Endometrium (tissue), 2 donors: ENCODE data around the gene NKAIN2.
"Not testable (repeated sequence)": the region's sequence is repeated elsewhere in the genome, so short reads cannot be mapped to it uniquely, and the experiment has no call there.

ENCODE experiments used
- FAIRE-seq: peaks from 2 replicates; lab custom pipeline; 2012; peaks lifted over from hg19 to GRCh38; lab: Jason Lieb, UNC
- donor health status: control.
- donor health status: control.

The NKAIN2 gene

GRCh38 chr6:124688369-124688768 is 884.7 kb downstream of the NKAIN2 start:
- FAIRE-seq: no peak

- no peak for FAIRE-seq
These were observed 890.6 kb downstream of the NKAIN2 start for GRCh38 chr6:124694139-124694705.

GRCh38 chr6:124699038-124699437 is 895.4 kb downstream of the NKAIN2 start:
- no peak for FAIRE-seq

DNA sequence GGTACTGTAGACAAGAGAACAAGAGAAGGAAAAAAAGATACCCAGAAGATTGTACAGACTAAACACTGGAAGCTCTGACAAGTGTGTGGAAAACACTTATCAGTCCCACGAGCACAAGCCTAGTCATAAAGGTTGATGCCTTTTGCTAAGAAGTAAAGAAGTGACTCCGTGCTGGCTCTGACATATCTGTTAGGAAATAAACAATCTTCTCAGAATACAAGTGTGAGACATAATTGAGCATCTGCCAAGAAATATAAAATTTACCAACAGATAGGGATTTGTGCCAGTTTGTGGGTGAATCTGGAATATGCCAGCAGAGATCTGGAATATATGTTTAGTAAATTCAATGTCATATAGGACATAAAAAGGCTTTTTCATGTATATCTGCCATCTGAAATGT is 899.9 kb downstream of the NKAIN2 start:
- FAIRE-seq: no peak

GRCh38 chr6:124712532-124712931 is 908.9 kb downstream of the NKAIN2 start:
- FAIRE-seq: not testable (repeated sequence)

- FAIRE-seq: no peak
These were observed 911.1 kb downstream of the NKAIN2 start for GRCh38 chr6:124714728-124715127.

DNA sequence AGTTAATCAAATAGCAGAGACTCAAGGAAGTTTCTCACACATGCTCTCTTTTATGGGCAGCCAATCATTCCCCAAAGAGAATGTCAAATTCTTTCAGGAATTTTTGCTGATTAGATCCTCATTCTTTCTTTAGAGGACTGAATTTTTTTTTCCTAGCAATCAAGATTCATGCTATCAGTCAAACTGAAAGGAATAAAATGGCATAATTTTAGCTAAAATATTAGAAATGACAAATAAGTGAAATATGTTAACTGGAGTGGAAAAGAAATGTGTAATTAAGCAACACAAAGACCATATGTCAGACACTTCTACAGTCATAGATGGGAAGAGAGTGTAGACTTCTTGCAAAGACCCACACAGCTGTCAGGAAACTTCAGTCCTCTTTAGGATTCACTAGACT is 916.2 kb downstream of the NKAIN2 start:
- FAIRE-seq: no peak

GRCh38 chr6:124721331-124721730 is 917.7 kb downstream of the NKAIN2 start:
- FAIRE-seq: no peak

DNA sequence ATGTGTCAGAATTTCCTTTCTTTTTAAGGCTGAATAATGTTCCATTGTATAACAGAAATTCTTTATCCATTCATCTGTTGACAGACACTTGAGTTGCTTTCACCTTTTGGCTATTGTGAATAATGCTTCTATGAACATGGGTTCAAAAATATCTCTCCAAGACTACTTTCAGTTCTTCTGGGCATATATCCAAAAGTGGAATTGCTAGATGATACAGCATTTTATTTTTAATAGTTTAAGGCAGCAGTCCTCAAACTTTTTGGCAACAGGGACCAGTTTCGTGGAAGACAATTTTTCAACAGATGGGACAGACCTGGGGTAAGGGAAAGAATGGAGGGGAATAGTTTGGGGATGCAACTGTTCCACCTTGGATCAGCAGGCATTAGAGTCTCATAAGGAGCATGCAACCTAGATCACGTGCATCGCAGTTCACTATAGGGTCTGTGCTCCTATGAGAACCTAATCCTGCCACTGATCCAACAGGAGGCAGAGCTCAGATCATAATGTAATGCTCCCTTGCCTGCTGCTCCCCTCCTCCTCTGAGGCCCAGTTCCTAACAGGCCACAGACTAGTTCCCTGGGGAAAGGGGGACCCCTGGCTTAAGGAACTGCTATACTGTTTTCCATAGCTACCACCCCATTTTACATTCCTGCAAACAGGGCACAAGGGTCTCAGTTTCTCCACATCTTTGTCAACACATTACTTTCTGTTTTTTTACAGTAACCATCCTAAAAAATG is 918.6 kb downstream of the NKAIN2 start:
- no peak for FAIRE-seq

DNA sequence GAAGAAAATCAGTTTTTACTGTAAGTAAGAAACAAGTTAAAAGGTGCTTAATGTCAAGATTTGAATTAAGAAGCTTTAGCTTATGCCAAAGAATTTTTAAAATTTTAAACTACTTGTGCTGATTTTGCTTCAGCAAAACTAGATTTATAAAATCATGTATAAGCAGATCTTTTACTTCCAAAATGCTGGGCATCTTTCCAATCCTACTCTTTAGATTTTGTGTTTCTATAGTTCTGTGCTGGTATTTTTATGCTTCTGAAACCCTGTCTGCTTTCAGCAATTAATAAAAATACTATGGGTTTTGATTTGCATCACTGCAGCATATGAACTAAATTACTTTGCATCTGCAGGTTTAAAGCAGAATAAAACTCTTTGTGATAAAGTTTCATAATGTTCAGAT is 920.0 kb downstream of the NKAIN2 start:
- FAIRE-seq: no peak

GRCh38 chr6:124737804-124738203 is 934.1 kb downstream of the NKAIN2 start:
- FAIRE-seq: not testable (repeated sequence)

DNA sequence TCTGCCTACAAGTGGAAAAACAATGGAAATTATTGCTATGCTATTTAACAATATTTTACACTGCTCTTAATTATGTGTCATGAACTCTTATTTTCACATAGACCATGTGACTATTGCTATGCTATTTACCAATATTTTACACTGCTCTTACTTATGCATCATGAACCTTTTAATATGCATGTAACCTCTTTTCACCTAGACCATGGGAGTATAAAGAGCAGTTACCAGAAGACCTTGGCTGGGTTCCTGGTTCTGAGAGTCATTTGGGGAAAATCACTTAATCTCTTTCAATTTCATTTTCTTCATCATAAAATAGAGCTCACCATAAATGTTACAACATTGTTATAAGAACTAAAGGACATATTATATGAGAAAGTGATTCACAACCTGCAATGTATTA is 934.8 kb downstream of the NKAIN2 start:
- FAIRE-seq: no peak

DNA sequence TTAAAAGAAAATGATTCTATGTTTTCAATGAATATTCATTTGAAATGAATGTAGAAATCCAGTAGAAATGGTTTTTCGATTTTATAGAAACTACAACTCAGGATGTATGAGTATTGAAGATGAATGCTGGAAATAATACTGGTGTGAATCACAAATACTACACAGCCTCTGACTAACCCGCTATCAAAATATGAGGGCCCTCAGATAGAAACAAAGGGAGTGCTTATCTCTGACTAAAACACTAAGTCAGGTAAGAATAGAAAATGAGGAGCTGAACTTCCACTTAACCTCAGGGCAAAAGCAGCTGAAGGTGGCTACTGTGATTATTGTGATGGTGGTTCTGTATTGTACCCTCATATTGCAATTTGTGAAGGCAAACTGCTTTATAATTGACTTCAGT is 937.7 kb downstream of the NKAIN2 start:
- no peak for FAIRE-seq

- FAIRE-seq: no peak
These were observed 939.3 kb downstream of the NKAIN2 start for GRCh38 chr6:124742971-124743370.

GRCh38 chr6:124743420-124743819 is 939.8 kb downstream of the NKAIN2 start:
- FAIRE-seq: no peak

DNA sequence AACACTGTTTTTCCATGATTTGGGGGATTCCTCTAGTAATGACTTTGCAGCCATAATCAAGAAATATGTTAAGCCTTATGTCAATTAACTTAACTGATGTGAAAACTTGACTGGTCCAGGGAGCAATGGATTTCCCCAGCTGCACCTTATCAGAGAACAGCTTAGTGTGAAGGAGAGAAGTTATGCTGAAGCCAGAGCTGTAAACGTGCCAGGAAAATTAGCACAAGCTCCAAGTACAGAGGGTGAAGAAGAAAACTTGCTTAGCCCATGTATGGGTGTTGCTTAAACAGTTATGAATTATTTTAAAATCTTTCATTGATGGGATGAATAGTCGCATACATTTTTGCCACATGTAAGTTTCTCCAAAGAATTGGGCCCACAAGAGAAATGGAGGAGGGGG is 943.7 kb downstream of the NKAIN2 start:
- FAIRE-seq: no peak

DNA sequence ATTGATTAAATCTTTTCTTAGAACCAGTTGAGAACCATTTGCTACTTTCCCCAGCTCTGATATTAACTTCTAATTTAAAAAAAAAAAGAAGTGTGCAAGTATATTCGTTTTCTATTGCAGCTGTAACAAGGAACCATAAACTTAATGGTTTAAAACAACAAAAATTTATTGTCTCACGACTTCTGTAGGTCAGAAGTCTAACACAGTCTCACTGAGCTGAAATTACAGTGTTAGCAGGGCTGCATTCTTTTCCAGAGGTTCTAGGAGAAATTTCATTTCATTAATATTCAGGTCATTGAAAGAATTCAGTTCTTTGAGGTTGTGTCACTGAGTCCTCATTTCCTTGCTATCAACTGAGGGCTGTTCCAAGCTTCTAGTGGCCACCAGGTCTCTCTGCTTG is 945.1 kb downstream of the NKAIN2 start:
- FAIRE-seq: no peak

- FAIRE-seq: no peak
These were observed 949.3 kb downstream of the NKAIN2 start for GRCh38 chr6:124753001-124753400.

DNA sequence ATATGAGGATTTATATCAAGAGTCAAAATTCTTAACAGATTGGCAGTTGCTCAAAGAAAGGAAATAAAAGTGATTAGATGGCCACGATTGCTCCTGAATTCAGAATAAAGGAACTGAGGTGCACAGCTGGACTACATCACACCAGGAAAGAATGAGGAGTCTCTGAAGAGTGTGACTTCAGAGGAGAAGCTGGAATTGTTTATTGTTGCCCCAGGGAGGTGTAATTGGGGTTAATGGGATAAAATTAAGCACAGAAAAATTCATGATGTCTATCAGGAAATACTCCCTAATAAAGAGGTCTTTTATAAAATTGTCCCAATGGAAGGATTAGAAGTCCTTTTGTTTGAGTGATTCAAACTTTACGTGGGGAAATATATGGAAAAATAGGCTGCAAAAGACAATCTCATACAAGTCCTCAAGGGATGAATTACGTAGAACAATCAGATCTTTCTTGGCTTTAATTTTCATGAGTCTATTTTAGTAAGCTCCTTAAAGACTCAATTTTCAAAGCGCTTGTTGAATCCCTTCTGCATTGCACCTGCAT is 950.0 kb downstream of the NKAIN2 start:
- FAIRE-seq: no peak

GRCh38 chr6:124755321-124755720 is 951.7 kb downstream of the NKAIN2 start:
- no peak for FAIRE-seq

DNA sequence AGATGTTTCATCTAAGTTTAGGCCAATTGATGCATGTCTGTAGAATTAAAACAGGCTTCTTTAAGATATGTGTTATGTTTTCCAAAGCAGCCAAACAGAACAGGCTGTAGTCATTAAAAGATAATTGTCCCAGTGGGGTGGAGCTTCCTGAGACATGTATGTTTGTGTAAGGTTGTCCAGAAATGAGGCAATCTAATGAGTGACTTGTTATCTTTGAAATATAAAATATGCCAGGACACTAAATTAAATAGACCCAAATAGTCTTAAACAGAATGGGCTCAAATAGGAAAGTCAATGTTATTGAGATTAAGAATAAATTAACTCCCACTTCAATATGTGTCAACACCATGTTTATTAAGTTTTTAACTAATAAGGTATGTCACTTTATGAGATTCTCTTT is 953.9 kb downstream of the NKAIN2 start:
- FAIRE-seq: no peak

DNA sequence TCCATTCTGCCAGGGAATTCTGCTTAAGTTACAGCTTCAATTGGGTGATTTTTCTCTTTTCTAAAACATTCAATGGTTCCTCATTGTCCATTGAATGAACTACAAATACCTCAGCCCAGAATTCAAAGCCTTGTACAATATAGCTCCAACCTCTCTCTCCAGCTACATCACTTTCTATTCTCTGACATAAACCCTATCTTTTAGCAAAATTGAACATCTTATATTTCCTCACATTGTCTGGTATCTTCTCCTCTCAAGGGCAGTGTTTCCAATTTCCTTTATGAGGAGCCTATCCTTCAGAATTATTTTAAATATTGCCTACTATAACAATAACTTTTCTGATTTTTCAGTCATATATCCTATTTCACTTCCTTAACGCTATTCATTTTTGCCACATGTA is 955.0 kb downstream of the NKAIN2 start:
- FAIRE-seq: no peak

DNA sequence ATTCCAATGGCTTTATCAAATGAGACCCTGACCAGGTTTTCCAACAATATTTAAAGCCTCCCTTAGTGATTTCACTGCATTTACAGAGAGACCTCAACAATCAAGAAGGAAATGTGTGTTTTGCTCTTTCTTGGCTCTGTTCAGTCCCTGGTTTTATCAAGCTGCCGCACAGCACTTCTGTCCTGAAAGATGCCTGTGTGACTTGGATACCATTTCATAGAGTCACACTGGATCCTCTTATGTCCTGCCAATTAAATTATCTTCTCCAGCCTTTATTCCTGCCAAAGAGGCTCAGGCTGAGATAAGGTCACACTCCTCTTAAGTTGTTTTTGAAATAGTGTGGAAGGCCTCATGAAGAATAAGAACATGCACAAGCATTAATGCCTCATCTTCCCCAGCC is 961.6 kb downstream of the NKAIN2 start:
- no peak for FAIRE-seq

GRCh38 chr6:124768224-124768623 is 964.6 kb downstream of the NKAIN2 start:
- FAIRE-seq: no peak
